ENCODE data around the gene ELP2. TPM values are rescaled to one million over a fixed set of nuclear protein-coding genes. Genes with fewer than 3 reads are reported as not detected.

ELP2 gene
- total RNA-seq, 2 experiments from 2014 or later, result 200 to 206 TPM

DNA sequence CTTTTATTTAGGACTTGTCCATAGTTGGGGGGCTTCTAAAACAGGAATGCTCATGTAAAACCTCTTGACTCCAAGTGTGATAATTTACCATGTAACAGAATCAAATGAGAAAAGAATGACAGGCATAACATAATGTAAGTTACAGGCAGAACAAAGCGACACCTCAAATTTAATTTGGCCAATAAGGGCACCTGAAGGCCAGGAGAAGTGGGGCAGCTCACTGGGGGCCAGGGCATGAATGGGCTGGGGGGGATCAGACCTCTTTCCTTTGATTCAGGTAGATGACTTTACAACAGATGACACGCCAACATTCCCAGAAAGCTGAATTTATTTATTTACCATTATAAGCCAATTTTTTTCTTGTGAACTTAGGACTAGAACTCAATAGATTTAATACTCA is 72.1 kb downstream of the ELP2 start:
- ChIA-PET CTCF (no interaction called here), POLR2A (no interaction called here)
- no peaks in the 10 kb centered on the region for H3K4me1 ChIP-seq (ENCODE audit: insufficient read depth, low read length)
- H3K36me3 ChIP-seq (ENCODE audit: insufficient read depth, low read length), result no peaks in the 10 kb centered on the region
- no peak overlapping the region for H3K4me3 ChIP-seq (ENCODE audit: low read length)
- H3K9me3 Mint-ChIP-seq, result no peaks in the 10 kb centered on the region
- H3K9me3 ChIP-seq (ENCODE audit: control insufficient read depth in 1 of 2, insufficient read depth in 1 of 2, low read length in 2 of 2), result no peaks in the 10 kb centered on the region
- no peaks in the 10 kb centered on the region for H3K27me3 Mint-ChIP-seq
- no peak overlapping the region for H3K27ac Mint-ChIP-seq
- no peaks in the 10 kb centered on the region for H3K4me1 Mint-ChIP-seq (ENCODE audit: low read depth)
- intact Hi-C loops (cut with DNase I, micrococcal nuclease), result no loop called here
- TF ChIP-seq, protein P1, sequence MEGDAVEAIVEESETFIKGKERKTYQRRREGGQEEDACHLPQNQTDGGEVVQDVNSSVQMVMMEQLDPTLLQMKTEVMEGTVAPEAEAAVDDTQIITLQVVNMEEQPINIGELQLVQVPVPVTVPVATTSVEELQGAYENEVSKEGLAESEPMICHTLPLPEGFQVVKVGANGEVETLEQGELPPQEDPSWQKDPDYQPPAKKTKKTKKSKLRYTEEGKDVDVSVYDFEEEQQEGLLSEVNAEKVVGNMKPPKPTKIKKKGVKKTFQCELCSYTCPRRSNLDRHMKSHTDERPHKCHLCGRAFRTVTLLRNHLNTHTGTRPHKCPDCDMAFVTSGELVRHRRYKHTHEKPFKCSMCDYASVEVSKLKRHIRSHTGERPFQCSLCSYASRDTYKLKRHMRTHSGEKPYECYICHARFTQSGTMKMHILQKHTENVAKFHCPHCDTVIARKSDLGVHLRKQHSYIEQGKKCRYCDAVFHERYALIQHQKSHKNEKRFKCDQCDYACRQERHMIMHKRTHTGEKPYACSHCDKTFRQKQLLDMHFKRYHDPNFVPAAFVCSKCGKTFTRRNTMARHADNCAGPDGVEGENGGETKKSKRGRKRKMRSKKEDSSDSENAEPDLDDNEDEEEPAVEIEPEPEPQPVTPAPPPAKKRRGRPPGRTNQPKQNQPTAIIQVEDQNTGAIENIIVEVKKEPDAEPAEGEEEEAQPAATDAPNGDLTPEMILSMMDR (IDR thresholded peaks at IDR 0.05), result no peak
- no peak overlapping the region for H3K4me3 Mint-ChIP-seq
- no peak overlapping the region for H3K27ac ChIP-seq (ENCODE audit: low read depth in 1 of 2, low read length in 2 of 2)
- peaks cover 0 to 2% of the 10 kb centered on the region in 2 experiments for H3K27me3 ChIP-seq (ENCODE audit: control insufficient read depth in 1 of 2, insufficient read depth in 2 of 2, low read length in 2 of 2)
- no peaks in the 10 kb centered on the region for H3K36me3 Mint-ChIP-seq (ENCODE audit: low read depth)
- ATAC-seq (ENCODE audit: poor library complexity) (no peak), DNase-seq (no peak)

DNA sequence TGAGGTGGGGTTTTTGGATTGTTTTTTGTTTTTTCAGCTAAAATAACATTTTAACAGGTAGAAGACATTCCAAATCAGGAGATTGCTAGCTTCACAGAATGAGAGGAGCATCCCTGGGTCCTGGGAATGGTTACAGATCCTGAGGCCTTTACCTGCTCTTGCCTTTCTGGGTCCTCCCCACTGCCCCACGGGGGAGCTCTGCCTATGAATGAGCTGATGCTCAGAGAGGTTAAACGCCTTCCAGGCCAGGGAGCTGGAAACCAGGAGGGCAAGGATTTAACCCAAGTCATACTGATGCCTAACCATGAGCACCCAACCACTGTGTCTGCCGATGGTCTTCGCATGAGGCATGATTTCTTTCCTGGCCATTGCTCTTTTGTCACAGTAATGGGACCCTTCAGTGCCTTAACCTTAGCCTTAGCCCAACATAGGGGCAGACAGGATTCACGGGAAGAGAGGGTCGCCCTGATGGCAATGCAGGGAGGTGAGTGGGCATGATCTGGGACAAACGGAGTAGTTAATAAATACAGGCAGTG is 73.7 kb downstream of the ELP2 start:
- Histone ChIP-seq H3K36me3 (ENCODE audit: insufficient read depth, low read length) (no peaks in the 10 kb centered on the region), H3K4me3 (ENCODE audit: low read length) (no peak overlapping the region), H3K9me3 (ENCODE audit: control insufficient read depth in 1 of 2, insufficient read depth in 1 of 2, low read length in 2 of 2) (no peaks in the 10 kb centered on the region), H3K27ac (ENCODE audit: low read depth in 1 of 2, low read length in 2 of 2) (no peak overlapping the region), H3K27me3 (ENCODE audit: control insufficient read depth in 1 of 2, insufficient read depth in 2 of 2, low read length in 2 of 2) (peaks cover 0 to 2% of the 10 kb centered on the region in 2 experiments), H3K4me1 (ENCODE audit: insufficient read depth, low read length) (no peaks in the 10 kb centered on the region)
- Mint-ChIP-seq H3K27me3 (no peaks in the 10 kb centered on the region), H3K9me3 (no peaks in the 10 kb centered on the region), H3K36me3 (ENCODE audit: low read depth) (no peaks in the 10 kb centered on the region), H3K4me1 (ENCODE audit: low read depth) (no peaks in the 10 kb centered on the region), H3K4me3 (no peak overlapping the region), H3K27ac (no peak overlapping the region)
- ChIA-PET POLR2A (no interaction called here), CTCF (no interaction called here)
- intact Hi-C loops (cut with DNase I, micrococcal nuclease), result no loop called here
- TF ChIP-seq, protein P1 (IDR thresholded peaks at IDR 0.05), result no peak
- ATAC-seq (ENCODE audit: poor library complexity), result no peak
- no peak for DNase-seq

DNA sequence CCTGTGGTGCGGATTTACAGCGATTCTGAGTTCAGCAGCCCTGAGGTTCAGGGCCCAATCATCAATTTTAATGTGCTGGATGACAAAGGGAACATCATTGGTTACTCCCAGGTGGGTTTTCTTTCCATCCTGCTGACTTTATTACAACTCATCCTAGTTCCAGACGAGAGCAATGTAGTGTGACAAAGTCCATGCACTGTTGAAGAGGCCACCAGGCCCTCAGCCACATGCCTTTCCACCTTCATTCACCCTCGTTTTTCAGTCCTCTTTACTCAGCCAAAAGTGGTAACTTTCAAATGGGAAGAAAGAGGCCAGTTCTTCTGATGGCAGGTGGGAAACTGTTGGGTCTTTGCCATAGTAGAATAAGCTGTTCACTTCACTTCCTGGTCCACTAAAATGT is 75.5 kb downstream of the ELP2 start:
- peaks cover 0 to 2% of the 10 kb centered on the region in 2 experiments for H3K27me3 ChIP-seq (ENCODE audit: control insufficient read depth in 1 of 2, insufficient read depth in 2 of 2, low read length in 2 of 2)
- DNase-seq (no peak), ATAC-seq (ENCODE audit: poor library complexity) (no peak)
- Mint-ChIP-seq H3K27me3 (peaks cover 6% of the 10 kb centered on the region), H3K4me1 (ENCODE audit: low read depth) (no peaks in the 10 kb centered on the region), H3K36me3 (ENCODE audit: low read depth) (no peaks in the 10 kb centered on the region), H3K27ac (no peak overlapping the region), H3K9me3 (no peaks in the 10 kb centered on the region), H3K4me3 (no peak overlapping the region)
- no peak overlapping the region for H3K4me3 ChIP-seq (ENCODE audit: low read length)
- no peaks in the 10 kb centered on the region for H3K9me3 ChIP-seq (ENCODE audit: control insufficient read depth in 1 of 2, insufficient read depth in 1 of 2, low read length in 2 of 2)
- no peak overlapping the region for H3K27ac ChIP-seq (ENCODE audit: low read depth in 1 of 2, low read length in 2 of 2)
- intact Hi-C loops (cut with DNase I, micrococcal nuclease), result no loop called here
- TF ChIP-seq, protein P1 (IDR thresholded peaks at IDR 0.05), result no peak
- no peaks in the 10 kb centered on the region for H3K36me3 ChIP-seq (ENCODE audit: insufficient read depth, low read length)
- CTCF ChIA-PET, result no interaction called here
- no peaks in the 10 kb centered on the region for H3K4me1 ChIP-seq (ENCODE audit: insufficient read depth, low read length)
- POLR2A ChIA-PET, result no interaction called here

Measured in CD4-positive, alpha-beta T cell (primary cell).